ENCODE data around the gene USP17L29.
"Not testable (repeated sequence)": the region's sequence is repeated elsewhere in the genome, so short reads cannot be mapped to it uniquely, and the experiment has no call there.

USP17L29 gene, protein sequence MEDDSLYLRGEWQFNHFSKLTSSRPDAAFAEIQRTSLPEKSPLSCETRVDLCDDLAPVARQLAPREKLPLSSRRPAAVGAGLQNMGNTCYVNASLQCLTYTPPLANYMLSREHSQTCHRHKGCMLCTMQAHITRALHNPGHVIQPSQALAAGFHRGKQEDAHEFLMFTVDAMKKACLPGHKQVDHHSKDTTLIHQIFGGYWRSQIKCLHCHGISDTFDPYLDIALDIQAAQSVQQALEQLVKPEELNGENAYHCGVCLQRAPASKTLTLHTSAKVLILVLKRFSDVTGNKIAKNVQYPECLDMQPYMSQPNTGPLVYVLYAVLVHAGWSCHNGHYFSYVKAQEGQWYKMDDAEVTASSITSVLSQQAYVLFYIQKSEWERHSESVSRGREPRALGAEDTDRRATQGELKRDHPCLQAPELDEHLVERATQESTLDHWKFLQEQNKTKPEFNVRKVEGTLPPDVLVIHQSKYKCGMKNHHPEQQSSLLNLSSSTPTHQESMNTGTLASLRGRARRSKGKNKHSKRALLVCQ

DNA sequence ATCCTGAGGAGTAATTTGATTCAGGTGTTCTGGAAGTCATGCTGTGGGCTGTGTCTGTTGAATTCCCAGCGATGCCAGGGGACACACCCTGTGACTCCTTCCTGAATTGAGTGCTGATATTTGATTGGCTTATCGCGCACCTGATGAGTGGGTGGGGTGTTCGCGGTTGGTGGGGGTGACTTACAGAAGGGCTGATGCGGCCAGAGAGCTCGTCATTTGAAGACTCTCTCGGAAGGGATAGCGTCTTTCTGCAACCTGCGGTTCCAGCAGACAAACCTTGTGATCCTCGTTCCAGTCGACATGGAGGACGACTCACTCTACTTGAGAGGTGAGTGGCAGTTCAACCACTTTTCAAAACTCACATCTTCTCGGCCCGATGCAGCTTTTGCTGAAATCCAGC lies at the start of gene USP17L29:
TSS of gene USP17L29 (plus strand) at position 301 of the 400 bp plus-strand sequence. CDS start at position 301, 0 bp downstream.
- not testable (repeated sequence) for DNase-seq (ENCODE audit: low read depth)

DNA sequence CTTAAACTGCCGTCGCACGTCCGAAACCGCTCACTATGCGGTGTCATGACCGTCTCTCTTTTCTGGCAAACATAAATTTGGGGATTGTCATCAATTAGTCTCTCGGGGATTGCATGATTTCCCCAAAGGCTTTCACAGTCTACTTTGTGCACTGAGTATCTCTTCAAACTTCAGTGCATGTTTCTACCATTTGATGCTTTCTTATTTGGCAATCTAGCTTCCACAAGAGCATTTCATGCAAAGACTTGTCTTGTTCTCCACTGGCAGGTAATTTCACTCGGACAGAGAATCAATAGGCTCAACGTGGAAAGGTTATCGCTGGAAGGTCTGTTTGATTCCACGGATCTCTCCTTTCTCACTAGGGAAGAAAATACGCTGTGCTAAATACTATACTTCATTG lies 29.2 kb upstream of the USP17L29 start:
- DNase-seq (ENCODE audit: low read depth) = not testable (repeated sequence)

DNA sequence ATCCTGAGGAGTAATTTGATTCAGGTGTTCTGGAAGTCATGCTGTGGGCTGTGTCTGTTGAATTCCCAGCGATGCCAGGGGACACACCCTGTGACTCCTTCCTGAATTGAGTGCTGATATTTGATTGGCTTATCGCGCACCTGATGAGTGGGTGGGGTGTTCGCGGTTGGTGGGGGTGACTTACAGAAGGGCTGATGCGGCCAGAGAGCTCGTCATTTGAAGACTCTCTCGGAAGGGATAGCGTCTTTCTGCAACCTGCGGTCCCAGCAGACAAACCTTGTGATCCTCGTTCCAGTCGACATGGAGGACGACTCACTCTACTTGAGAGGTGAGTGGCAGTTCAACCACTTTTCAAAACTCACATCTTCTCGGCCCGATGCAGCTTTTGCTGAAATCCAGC lies 28.6 kb upstream of the USP17L29 start, which contains the start of gene USP17L24:
TSS of gene USP17L24 (plus strand) at position 301 of the 400 bp plus-strand sequence. CDS start at position 301, 0 bp downstream.
- not testable (repeated sequence) for DNase-seq (ENCODE audit: low read depth)

DNA sequence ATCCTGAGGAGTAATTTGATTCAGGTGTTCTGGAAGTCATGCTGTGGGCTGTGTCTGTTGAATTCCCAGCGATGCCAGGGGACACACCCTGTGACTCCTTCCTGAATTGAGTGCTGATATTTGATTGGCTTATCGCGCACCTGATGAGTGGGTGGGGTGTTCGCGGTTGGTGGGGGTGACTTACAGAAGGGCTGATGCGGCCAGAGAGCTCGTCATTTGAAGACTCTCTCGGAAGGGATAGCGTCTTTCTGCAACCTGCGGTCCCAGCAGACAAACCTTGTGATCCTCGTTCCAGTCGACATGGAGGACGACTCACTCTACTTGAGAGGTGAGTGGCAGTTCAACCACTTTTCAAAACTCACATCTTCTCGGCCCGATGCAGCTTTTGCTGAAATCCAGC lies 23.8 kb upstream of the USP17L29 start, which contains the start of gene USP17L25:
TSS of gene USP17L25 (plus strand) at position 301 of the 400 bp plus-strand sequence. CDS start at position 301, 0 bp downstream.
- not testable (repeated sequence) for DNase-seq (ENCODE audit: low read depth)

DNA sequence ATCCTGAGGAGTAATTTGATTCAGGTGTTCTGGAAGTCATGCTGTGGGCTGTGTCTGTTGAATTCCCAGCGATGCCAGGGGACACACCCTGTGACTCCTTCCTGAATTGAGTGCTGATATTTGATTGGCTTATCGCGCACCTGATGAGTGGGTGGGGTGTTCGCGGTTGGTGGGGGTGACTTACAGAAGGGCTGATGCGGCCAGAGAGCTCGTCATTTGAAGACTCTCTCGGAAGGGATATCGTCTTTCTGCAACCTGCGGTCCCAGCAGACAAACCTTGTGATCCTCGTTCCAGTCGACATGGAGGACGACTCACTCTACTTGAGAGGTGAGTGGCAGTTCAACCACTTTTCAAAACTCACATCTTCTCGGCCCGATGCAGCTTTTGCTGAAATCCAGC lies 19.1 kb upstream of the USP17L29 start, which contains the start of gene USP17L26:
TSS of gene USP17L26 (plus strand) at position 301 of the 400 bp plus-strand sequence. CDS start at position 301, 0 bp downstream.
- DNase-seq (ENCODE audit: low read depth) = not testable (repeated sequence)

DNA sequence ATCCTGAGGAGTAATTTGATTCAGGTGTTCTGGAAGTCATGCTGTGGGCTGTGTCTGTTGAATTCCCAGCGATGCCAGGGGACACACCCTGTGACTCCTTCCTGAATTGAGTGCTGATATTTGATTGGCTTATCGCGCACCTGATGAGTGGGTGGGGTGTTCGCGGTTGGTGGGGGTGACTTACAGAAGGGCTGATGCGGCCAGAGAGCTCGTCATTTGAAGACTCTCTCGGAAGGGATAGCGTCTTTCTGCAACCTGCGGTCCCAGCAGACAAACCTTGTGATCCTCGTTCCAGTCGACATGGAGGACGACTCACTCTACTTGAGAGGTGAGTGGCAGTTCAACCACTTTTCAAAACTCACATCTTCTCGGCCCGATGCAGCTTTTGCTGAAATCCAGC lies 14.3 kb upstream of the USP17L29 start, which contains the start of gene USP17L5:
TSS of gene USP17L5 (plus strand) at position 301 of the 400 bp plus-strand sequence. CDS start at position 301, 0 bp downstream.
- DNase-seq (ENCODE audit: low read depth) = not testable (repeated sequence)

DNA sequence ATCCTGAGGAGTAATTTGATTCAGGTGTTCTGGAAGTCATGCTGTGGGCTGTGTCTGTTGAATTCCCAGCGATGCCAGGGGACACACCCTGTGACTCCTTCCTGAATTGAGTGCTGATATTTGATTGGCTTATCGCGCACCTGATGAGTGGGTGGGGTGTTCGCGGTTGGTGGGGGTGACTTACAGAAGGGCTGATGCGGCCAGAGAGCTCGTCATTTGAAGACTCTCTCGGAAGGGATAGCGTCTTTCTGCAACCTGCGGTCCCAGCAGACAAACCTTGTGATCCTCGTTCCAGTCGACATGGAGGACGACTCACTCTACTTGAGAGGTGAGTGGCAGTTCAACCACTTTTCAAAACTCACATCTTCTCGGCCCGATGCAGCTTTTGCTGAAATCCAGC lies 9.6 kb upstream of the USP17L29 start, which contains the start of gene USP17L27:
TSS of gene USP17L27 (plus strand) at position 301 of the 400 bp plus-strand sequence. CDS start at position 301, 0 bp downstream.
- DNase-seq (ENCODE audit: low read depth) = not testable (repeated sequence)

DNA sequence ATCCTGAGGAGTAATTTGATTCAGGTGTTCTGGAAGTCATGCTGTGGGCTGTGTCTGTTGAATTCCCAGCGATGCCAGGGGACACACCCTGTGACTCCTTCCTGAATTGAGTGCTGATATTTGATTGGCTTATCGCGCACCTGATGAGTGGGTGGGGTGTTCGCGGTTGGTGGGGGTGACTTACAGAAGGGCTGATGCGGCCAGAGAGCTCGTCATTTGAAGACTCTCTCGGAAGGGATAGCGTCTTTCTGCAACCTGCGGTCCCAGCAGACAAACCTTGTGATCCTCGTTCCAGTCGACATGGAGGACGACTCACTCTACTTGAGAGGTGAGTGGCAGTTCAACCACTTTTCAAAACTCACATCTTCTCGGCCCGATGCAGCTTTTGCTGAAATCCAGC lies 4.8 kb upstream of the USP17L29 start, which contains the start of gene USP17L28:
TSS of gene USP17L28 (plus strand) at position 301 of the 400 bp plus-strand sequence. CDS start at position 301, 0 bp downstream.
- DNase-seq (ENCODE audit: low read depth) = not testable (repeated sequence)

DNA sequence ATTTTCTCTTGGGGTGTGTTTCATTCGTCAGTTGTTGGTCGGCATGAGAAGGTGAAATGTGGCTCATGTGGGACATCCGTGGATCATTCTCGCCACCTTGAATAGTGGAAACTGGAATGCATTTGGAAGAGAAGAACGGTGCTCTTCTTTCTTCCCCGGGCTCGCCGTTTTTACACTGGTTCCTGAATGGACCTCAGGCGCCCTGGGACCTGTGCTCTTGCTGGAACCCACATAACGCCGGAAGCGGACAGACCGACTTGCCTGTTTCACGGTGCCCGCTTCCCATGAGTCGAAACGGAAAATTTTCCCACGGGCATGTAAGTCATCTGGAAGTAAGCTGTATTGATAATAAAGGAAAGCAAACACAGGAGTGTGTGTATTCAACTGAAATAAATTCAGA lies 2.6 kb upstream of the USP17L29 start:
- DNase-seq (ENCODE audit: low read depth) = not testable (repeated sequence)

DNA sequence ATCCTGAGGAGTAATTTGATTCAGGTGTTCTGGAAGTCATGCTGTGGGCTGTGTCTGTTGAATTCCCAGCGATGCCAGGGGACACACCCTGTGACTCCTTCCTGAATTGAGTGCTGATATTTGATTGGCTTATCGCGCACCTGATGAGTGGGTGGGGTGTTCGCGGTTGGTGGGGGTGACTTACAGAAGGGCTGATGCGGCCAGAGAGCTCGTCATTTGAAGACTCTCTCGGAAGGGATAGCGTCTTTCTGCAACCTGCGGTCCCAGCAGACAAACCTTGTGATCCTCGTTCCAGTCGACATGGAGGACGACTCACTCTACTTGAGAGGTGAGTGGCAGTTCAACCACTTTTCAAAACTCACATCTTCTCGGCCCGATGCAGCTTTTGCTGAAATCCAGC lies 9.4 kb downstream of the USP17L29 start, which contains the start of gene USP17L30:
TSS of gene USP17L30 (plus strand) at position 301 of the 400 bp plus-strand sequence. CDS start at position 301, 0 bp downstream.
- not testable (repeated sequence) for DNase-seq (ENCODE audit: low read depth)

DNA sequence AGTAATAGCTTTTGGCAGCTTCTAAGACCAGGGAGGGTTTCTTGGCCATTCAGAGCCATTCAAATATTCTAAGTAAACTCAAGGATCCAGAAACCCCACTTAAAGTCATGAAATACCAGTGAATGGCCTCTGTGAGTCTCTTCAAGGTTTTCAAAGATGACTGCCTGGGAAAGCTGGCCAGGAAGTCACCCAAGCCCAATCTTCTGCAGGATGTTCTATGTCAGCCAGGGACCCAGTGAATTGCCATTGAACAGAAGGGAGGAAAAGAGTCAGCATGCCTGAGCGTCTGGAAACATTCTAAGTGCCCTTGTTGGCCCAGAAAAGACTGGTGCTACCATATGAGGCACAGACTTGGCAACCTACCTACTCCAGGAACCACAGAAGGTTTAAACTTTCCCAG lies 26.4 kb downstream of the USP17L29 start:
- not testable (repeated sequence) for DNase-seq (ENCODE audit: low read depth)

DNA sequence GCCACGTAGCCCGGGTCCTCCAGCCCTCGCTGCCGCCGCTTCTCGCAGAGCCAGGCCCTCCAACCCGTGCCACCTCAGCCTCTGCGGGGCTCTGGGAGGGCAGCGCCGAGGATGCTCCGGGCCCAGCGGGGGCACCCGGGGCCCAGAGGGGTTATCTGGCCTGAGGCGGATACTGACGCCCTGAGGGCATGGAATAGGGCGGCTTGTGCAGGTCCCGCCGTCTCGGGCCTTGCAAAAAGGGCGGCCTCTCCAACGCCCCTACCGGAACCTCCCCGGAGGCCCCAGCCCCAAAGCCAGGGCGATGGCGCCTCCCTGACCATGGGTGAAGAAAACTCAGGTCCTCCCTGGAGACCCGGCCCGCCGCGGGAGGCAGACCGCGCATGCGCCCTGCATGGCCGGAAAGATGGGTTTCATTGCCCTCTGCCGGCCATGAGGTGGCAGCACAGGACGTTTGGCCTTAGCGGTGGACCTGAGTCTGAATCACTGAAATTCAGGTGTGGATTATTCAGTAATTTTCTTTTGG lies 27.6 kb downstream of the USP17L29 start:
- not testable (repeated sequence) for DNase-seq (ENCODE audit: low read depth)

DNA sequence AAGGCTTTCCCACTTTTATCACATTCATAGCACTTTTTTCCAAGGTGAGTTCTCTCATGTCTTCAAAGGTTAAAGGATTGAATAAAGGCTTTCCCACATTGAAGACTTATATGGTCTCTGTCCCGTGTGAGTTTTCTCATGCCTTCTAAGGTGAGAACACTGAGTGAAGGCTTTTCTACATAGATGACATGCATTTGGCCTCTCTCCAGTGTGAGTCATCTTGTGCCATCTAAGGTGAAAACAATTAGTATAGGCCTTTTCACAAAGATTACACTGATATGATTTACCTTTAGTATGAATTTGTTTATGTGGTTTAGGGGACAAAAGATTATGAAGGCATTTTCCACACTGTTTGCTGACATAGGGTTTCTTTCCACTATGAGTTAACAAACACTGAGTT lies 30.7 kb downstream of the USP17L29 start:
- DNase-seq (ENCODE audit: low read depth) = no peak

DNA sequence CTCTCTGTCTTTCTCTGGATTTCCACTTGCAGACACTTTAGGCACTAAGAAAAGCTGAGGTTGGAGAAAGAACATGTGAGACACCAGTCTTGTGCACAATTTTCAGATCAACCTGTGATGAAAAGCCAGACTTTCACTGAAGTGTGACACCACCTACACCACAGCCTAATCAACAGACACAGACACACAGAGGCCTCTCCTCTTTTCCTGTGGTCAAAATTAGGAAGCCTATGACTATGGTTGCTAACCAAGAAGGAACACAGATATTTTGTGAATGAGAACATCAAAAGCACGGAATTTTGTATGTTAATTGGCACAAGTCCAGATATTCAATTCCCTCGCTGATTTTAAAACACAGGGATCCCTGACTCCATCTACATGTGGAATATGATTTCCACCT lies 35.6 kb downstream of the USP17L29 start:
- DNase-seq (ENCODE audit: low read depth) = not testable (repeated sequence)

Measured in stimulated activated CD8-positive, alpha-beta memory T cell treated with anti-CD3 and anti-CD28 coated beads, Interleukin-12 subunit alpha, Interleukin-12 subunit beta, amount 100 ng/mL, for 4 hours (primary cell).